ENCODE measurements around the gene CLN6.
"Not testable (repeated sequence)": the region's sequence is repeated elsewhere in the genome, so short reads cannot be mapped to it uniquely, and the experiment has no call there.

The CLN6 gene

DNA sequence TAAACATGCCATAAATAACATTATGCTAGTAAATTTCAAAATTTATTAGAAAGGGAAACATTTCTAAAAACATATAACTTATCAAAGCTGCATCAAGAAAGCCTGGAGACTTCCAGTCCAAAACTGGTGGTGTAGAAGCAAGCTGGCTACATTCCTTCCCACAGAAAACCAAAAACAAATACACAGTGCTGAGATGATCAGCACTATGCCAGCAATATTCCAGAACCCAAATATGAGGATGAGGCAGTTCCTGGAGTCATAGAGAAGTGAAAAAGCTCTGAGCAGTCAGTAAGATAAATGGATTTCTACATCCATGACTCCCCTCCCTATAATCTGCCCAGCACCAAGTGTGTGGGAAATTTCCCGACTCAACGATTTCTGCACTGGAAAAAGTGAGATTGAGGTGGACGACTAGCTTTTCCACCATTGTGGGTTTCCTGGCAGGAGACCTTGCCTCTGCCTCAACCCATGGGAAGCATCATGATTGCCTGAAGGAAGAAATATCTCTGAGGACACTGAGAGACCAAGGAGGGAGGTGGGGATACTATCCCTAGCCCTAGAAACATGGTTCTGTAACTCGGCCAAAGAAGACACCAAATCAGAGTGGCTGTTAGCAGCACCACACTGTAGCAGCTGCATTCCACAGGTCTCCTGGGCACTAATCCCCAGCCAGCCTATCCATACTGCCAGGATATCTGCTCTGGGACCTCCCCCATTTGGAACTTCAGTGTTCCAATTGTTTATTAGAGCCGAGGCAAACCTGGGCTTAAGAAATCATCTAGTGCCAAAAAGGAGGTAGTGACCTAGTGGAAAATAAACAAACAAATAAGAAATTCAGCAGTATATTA, 11.8 kb upstream of the CLN6 start:
- H3K36me3 ChIP-seq (ENCODE audit: control insufficient read depth, insufficient read depth, low read length): no peaks in the 10 kb centered on the region
- no peak overlapping the region for H3K9ac ChIP-seq (ENCODE audit: low read length)
- no peak overlapping the region for H3K4me3 ChIP-seq (ENCODE audit: low read length)
- no peak overlapping the region for H3K27ac ChIP-seq (ENCODE audit: low read depth, low read length)
- no peaks in the 10 kb centered on the region for H3K4me1 ChIP-seq (ENCODE audit: control insufficient read depth, insufficient read depth, low read length)
- no peaks in the 10 kb centered on the region for H3K27me3 ChIP-seq (ENCODE audit: control insufficient read depth, insufficient read depth, low read length)

DNA sequence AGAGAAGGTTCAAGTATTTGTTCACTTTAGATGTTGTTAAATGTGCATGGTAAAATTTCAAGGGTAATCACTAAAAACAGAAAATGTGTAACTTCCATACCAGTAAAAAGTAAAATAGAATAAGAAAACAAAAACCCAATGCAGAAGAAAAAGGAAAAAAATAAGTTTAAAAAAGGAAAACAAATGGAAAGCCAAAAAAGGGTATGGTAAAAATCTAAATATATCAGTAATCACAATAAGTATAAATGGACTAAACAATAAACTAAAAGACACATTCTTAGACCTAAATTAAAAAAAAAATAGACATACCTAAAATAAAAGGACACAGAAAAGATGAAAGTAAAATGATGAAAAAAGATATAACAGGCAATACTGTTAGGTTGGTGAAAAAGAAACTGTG, 9.5 kb upstream of the CLN6 start:
- Histone ChIP-seq H3K9ac (ENCODE audit: low read length) (no peak overlapping the region), H3K4me1 (ENCODE audit: control insufficient read depth, insufficient read depth, low read length) (no peaks in the 10 kb centered on the region), H3K4me3 (ENCODE audit: low read length) (no peak overlapping the region), H3K27ac (ENCODE audit: low read depth, low read length) (no peak overlapping the region), H3K36me3 (ENCODE audit: control insufficient read depth, insufficient read depth, low read length) (no peaks in the 10 kb centered on the region), H3K27me3 (ENCODE audit: control insufficient read depth, insufficient read depth, low read length) (no peaks in the 10 kb centered on the region)

DNA sequence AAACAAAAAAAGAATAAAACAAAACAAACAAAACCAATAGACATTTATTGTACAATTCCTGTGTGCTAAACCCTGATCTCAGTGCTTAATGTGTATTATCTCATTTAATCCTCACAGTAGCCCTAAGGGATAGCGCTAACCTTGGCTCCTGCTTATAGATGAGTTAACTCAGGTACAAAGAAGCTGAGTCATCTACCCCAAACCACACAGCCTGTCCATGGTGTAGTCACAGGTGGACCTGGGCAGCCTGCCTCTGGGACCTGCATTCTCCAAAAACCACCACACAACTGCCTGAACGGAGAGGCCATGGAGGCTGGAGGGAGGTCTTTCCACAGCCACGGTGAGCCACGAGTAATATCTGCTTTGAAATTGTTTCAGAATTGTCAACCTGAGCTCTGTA, 5.5 kb upstream of the CLN6 start:
- H3K4me1 ChIP-seq (ENCODE audit: control insufficient read depth, insufficient read depth, low read length): peaks cover 3% of the 10 kb centered on the region
- H3K9ac ChIP-seq (ENCODE audit: low read length): no peak overlapping the region
- H3K4me3 ChIP-seq (ENCODE audit: low read length): no peak overlapping the region
- no peaks in the 10 kb centered on the region for H3K27me3 ChIP-seq (ENCODE audit: control insufficient read depth, insufficient read depth, low read length)
- no peaks in the 10 kb centered on the region for H3K36me3 ChIP-seq (ENCODE audit: control insufficient read depth, insufficient read depth, low read length)
- H3K27ac ChIP-seq (ENCODE audit: low read depth, low read length): no peak overlapping the region

DNA sequence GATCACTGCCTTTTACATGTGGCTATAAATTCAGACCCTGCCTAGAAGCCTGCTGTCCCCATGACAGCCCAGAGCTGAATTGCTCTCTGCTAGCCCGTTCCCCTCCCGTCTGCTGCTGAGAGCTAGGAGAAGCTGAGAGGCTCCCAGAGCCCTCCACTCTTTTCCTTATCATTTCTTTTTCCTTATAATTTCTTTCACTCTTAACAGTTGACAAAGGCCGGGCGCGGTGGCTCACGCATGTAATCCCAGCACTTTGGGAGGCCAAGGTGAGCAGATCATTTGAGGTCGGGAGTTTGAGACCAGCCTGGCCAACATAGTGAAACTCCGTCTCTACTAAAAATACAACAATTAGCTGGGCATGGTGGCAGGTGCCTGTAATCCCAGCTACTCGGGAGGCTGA, 5.0 kb upstream of the CLN6 start:
- not testable (repeated sequence) for H3K27me3 ChIP-seq (ENCODE audit: control insufficient read depth, insufficient read depth, low read length); H3K36me3 ChIP-seq (ENCODE audit: control insufficient read depth, insufficient read depth, low read length); H3K4me1 ChIP-seq (ENCODE audit: control insufficient read depth, insufficient read depth, low read length); H3K9ac ChIP-seq (ENCODE audit: low read length); H3K4me3 ChIP-seq (ENCODE audit: low read length); H3K27ac ChIP-seq (ENCODE audit: low read depth, low read length)

DNA sequence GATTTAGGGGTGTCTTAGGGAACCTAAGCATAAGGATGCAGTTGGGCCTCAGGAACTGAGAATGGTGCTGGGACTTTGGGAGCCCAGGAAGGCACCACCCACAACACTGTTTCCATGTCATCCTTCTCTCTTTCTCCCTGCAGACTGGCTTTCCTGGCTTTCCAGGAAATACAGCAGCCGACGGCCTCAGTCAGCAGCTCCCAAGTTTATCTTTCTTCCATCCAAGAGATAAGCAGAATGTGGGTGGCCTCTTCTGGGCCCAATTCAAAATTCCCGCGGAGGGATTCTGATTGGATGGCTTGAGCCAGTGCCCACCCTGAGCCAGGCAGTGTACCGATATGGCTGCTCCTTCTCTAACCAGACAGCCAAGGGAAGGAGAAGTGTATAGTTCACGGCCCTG, 4.5 kb upstream of the CLN6 start:
- no peak overlapping the region for H3K9ac ChIP-seq (ENCODE audit: low read length)
- no peak overlapping the region for H3K27ac ChIP-seq (ENCODE audit: low read depth, low read length)
- no peaks in the 10 kb centered on the region for H3K36me3 ChIP-seq (ENCODE audit: control insufficient read depth, insufficient read depth, low read length)
- H3K27me3 ChIP-seq (ENCODE audit: control insufficient read depth, insufficient read depth, low read length): no peaks in the 10 kb centered on the region
- H3K4me3 ChIP-seq (ENCODE audit: low read length): no peak overlapping the region
- H3K4me1 ChIP-seq (ENCODE audit: control insufficient read depth, insufficient read depth, low read length): peaks cover 5% of the 10 kb centered on the region

GRCh38 chr15:68232937-68233336, 3.4 kb upstream of the CLN6 start:
- Histone ChIP-seq H3K36me3 (ENCODE audit: control insufficient read depth, insufficient read depth, low read length) (no peaks in the 10 kb centered on the region), H3K4me3 (ENCODE audit: low read length) (no peak overlapping the region), H3K27ac (ENCODE audit: low read depth, low read length) (no peak overlapping the region), H3K4me1 (ENCODE audit: control insufficient read depth, insufficient read depth, low read length) (peaks cover 12% of the 10 kb centered on the region), H3K27me3 (ENCODE audit: control insufficient read depth, insufficient read depth, low read length) (no peaks in the 10 kb centered on the region), H3K9ac (ENCODE audit: low read length) (no peak overlapping the region)

DNA sequence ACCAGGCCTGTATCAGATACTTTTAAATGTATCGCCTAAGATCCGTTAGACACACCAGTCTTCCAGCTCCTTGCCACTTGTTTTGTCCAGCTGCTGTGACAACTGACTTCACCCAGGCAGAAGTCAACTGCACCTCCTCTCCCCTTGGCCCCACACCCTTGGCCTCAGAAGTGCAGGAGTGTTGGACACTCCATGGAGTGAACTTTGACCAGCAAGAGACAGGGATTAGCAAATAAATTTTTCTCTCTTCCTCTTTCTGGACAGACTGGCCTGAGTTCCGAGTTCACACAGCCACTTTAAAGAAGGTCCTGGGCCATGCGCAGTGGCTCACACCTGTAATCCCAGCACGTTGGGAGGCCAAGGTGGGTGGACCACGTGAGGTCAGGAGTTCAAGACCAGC, 2.9 kb upstream of the CLN6 start:
- Histone ChIP-seq H3K4me3 (ENCODE audit: low read length) (no peak overlapping the region), H3K9ac (ENCODE audit: low read length) (no peak overlapping the region), H3K27me3 (ENCODE audit: control insufficient read depth, insufficient read depth, low read length) (no peaks in the 10 kb centered on the region), H3K4me1 (ENCODE audit: control insufficient read depth, insufficient read depth, low read length) (peaks cover 13% of the 10 kb centered on the region), H3K27ac (ENCODE audit: low read depth, low read length) (no peak overlapping the region), H3K36me3 (ENCODE audit: control insufficient read depth, insufficient read depth, low read length) (no peaks in the 10 kb centered on the region)

- no peak overlapping the region for H3K9ac ChIP-seq (ENCODE audit: low read length)
Observed at GRCh38 chr15:68231102-68231818, 1.7 kb upstream of the CLN6 start.

GRCh38 chr15:68230157-68231100, 901 bp upstream of the CLN6 start:
- peak overlapping the region; percentile 77 for H3K27ac ChIP-seq (ENCODE audit: low read depth, low read length)
- no peak overlapping the region for H3K9ac ChIP-seq (ENCODE audit: low read length)
- H3K4me1 ChIP-seq (ENCODE audit: control insufficient read depth, insufficient read depth, low read length): peaks cover 13% of the 10 kb centered on the region
- H3K27me3 ChIP-seq (ENCODE audit: control insufficient read depth, insufficient read depth, low read length): no peaks in the 10 kb centered on the region
- no peaks in the 10 kb centered on the region for H3K36me3 ChIP-seq (ENCODE audit: control insufficient read depth, insufficient read depth, low read length)
- peak overlapping the region; percentile 76 for H3K4me3 ChIP-seq (ENCODE audit: low read length)

More at GRCh38 chr15:68231102-68231818, 1.7 kb upstream of the CLN6 start:
- Histone ChIP-seq H3K27me3 (ENCODE audit: control insufficient read depth, insufficient read depth, low read length) (no peaks in the 10 kb centered on the region), H3K4me1 (ENCODE audit: control insufficient read depth, insufficient read depth, low read length) (peaks cover 13% of the 10 kb centered on the region), H3K4me3 (ENCODE audit: low read length) (no peak overlapping the region), H3K27ac (ENCODE audit: low read depth, low read length) (no peak overlapping the region), H3K36me3 (ENCODE audit: control insufficient read depth, insufficient read depth, low read length) (no peaks in the 10 kb centered on the region)

DNA sequence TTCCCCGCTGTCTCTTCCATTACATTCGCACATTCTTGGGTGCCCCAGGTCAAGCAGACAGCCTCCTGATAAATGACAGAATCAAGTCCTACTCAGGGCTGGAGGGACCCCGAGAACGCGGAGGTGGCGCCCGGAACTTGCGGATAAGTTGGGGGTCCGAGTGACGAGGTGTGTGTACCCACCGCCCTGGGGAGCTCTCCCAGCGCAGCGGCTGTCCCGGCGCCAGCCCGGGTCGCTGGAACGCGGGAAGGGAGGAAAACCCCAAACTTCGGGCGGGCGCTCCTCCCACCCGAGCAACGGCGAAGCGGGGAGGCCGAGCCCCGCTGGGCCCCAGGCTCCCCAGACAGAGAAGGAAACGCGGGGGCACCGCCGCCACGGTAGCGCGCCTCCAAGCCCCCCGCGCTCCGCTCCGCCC, 550 bp downstream of the CLN6 start:
- Histone ChIP-seq H3K27ac (ENCODE audit: low read depth, low read length) (peak overlapping the region; percentile 60), H3K4me3 (ENCODE audit: low read length) (peak overlapping the region; percentile 74), H3K4me1 (ENCODE audit: control insufficient read depth, insufficient read depth, low read length) (peaks cover 13% of the 10 kb centered on the region), H3K36me3 (ENCODE audit: control insufficient read depth, insufficient read depth, low read length) (no peaks in the 10 kb centered on the region), H3K9ac (ENCODE audit: low read length) (no peak overlapping the region), H3K27me3 (ENCODE audit: control insufficient read depth, insufficient read depth, low read length) (no peaks in the 10 kb centered on the region)

GRCh38 chr15:68228143-68228970, 1.2 kb downstream of the CLN6 start:
- Histone ChIP-seq H3K27ac (ENCODE audit: low read depth, low read length) (no peak overlapping the region), H3K4me3 (ENCODE audit: low read length) (peak overlapping the region; percentile 74), H3K4me1 (ENCODE audit: control insufficient read depth, insufficient read depth, low read length) (peaks cover 13% of the 10 kb centered on the region), H3K9ac (ENCODE audit: low read length) (no peak overlapping the region), H3K27me3 (ENCODE audit: control insufficient read depth, insufficient read depth, low read length) (no peaks in the 10 kb centered on the region), H3K36me3 (ENCODE audit: control insufficient read depth, insufficient read depth, low read length) (no peaks in the 10 kb centered on the region)

All from rectal smooth muscle tissue (tissue), 1 donor.